Right lung (tissue), 5 donors: ENCODE data around the gene ERFE. TPM values are rescaled to one million over a fixed set of nuclear protein-coding genes. Genes with fewer than 3 reads are reported as not detected.
"Not testable (repeated sequence)": the region's sequence is repeated elsewhere in the genome, so short reads cannot be mapped to it uniquely, and the experiment has no call there.

ENCODE experiments used
- DNase-seq, 2 donors: peaks; one replicate each; pipeline ENCODE4 v3.0.0-alpha.2; 2013
- polyA plus RNA-seq, 5 donors: library from polyadenylated mRNA; unstranded; fragments of 120-200 nt; gene quantifications; one replicate each; pipeline versions ENCODE4 v1.2.1 to v1.2.3, GENCODE V29; 2013; ENCODE audit warnings: inconsistent platforms in 1 of 5, low replicate concordance in 1 of 5; ENCODE audit not compliant: insufficient read length in 5 of 5, insufficient read depth in 1 of 5

Gene ERFE
- polyA plus RNA-seq, 5 donors, result 0.18 to 1.2 (median 0.39) TPM

DNA sequence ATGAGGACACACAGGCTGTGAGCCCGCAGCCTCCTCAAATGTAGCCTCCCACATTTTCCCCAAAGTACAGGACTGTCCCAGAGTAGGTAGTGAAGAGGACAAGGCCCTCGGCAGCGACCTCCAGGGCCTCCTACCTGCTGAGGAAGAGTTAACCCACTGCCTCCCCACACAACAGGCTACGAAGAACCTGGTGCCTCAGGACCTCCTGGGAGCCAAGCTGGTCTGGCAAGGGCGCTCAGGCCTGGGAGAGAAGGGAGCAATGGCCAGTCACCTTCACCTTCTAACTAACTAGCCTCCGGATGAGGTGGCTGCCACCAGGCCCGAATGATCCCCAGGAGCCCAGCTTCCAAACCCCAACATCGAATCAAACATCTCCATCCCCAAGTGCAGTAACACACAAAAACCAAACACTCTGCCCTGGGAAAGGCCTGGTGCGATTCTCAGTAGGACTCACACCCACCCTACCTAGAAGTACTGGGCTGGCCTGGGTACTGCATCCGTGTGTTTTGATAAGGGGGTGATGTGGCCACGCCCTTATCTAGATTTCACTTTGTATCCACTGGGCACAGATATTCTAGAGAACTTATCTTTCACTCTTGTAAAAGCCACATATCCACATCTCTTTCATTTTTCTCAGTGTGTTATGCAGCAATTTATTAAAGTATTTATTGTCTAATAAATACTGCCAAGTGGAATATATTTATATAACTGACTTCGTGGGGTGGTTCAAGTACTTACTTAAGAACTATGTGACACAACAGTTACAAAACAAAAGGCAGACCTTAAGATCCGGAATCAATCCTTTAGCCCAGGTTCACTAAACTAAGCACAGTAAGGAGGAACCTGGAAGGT lies 9.7 kb downstream of the ERFE start:
- DNase-seq, result no peak

DNA sequence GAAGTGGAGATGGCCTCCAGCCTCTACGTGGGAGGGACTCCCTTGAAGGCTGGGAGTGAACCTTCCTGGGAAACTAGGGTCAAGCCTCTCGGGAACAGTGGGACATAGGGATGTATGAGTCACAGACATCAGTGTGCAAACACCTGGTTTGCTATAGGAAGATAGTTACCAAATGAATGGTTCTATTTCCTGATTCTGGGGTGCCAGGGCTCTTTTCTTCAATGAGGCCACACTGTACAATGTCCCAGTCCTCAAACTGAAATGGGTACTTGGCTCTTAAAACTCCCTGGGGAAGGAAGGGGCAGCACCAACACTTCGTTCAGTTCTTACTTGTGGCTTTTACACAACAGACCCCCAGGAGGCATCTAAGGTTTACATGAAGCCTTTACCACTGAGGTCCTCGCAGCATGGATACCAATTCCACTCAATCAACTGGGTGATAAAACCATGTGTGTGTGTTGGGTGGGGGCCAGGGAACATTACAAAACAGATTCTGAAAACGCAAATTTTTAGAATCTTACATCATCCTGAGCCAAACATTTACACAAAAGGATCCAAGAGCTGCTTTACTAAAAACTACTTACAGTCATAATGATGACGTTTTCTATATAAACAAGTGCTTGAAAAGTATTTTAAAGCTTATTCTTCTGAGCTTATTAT lies 10.4 kb downstream of the ERFE start:
- DNase-seq, result peak in 1 of 2 donors; percentile 33

DNA sequence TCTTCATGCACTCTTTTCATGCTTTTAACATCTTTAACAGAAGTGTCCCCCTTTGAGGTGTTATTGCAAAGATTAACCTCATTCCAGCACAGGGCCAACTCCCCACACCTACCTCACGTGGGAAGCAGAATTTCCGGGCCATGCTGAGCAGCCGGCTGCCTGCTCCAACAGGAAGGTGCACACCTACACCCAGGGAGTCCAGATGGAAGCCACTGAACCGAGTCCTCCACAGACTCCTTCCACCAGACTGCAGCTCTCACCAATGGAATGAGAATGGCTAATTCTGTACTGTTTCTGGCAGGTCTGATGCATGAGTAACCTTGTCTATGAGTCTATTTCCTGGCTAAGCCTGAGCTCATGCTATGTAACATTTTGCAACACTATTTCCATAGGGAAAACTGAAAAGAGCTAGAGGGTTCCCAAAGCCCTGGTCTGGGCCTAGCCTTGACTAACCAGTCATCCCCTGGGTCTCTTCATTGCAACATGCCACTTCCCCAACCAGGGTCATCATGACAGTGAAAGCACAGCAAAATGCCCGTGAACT lies 11.0 kb downstream of the ERFE start:
- DNase-seq, result no peak

DNA sequence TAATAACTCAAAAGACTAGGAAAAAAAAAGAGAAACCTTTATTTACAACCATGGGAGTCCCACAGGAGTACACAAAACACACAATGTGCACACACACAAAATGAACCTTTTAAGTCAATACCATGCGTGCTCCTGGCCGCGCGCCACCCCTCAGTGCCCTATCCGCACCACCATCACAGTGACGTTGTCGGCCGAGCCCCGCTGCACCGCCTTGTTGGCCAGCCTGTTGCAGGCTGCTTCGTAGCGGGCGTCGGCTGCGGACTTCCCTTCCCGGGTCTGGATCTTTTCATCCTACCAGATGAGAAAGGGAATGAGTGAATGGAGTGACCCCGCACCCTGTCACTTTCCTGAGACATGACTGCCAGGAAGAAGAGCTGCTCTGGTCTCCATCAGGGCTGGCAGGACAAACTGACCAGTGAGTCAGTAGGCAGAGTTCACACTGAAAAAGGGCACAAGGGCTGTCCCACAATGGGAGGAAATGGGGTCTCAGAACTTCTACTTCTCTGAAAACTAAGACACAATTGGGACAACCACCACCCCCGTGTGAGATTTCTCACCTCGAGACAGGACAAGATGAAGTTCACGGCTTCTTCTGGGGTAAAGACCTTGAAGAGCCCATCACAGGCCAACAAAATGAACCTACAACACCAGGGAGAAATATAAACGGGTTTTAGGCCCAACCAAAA lies 11.8 kb downstream of the ERFE start:
- DNase-seq, result no peak

DNA sequence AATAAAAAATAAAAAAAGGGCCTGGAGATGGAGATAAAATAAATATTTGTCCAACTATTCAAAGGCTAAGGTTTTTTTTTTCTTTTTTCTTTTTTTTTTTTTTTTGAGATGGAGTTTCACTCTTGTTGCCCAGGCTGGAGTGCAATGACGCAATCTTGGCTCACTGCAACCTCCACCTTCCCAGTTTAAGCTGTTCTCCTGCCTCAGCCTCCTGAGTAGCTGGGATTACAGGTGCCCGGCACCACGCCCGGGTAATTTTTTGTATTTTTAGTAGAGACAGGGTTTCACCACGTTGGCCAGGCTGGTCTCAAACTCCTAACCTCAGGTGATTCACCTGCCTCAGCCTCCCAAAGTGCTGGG lies 12.3 kb downstream of the ERFE start:
- not testable (repeated sequence) for DNase-seq

DNA sequence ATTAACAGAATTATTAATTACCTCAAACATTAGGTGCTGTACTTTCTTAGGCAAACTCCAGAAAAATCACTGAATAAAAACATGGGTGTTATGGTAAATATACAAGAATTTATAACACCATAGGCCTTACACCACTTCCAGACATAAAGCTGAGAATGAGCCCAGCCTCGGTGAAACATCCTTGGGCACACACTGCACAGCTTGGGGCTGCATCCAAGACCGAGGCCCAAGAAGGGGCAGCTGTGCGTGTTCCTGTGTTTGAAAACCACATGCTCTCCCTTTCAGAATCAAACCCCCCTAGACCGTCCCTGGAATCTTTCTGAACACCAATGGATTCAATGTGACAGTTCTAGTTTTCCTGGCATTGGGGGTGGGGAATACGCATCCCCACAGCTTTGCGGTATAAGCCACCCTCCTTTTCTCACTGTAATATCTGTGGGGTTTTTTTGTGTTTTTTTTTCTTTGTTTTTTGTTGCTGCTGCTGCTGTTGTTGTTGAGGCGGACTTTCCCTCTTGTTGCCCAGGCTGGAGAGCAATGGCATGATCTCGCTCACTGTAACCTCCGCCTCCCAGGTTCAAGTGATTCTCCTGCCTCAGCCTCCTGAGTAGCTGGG lies 12.9 kb downstream of the ERFE start:
- no peak for DNase-seq

DNA sequence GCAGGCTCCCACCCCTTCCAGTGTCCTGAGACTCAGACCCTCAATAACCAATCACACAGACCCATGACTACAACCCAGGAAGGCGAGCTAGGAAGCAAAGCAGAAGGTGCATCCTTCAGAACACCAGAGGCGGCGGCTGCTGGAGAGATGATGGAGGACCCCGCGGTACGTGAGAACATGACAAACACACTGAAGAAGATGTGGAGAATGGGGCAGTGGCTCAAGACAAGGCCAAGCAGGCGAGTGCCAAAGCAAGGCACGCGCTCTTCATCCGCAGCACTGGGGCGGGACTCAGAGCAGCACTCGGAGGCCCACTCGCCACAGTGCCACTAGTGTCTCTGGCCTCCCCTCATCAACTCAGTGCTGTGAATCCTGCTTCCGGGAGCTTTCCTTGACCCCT lies 13.7 kb downstream of the ERFE start:
- DNase-seq, result no peak

DNA sequence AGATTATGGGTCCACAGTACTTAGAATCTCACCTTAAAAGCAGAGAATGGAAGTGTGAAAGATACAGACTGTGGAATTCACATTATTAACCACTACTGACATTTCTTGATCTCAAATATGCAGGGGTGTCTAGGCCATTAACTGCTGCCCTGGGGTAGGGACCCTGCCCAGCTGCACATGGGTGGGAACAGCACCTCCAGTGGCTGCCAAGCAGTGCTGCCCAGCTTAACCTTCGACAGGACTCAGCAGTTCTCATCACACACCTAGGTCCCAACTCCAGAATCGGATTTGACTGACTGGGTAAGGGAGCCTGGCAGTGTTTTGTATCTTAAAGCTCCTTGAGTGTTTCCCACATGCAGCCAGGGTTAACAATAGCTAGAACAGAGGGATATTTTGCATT lies 14.9 kb downstream of the ERFE start:
- no peak for DNase-seq

DNA sequence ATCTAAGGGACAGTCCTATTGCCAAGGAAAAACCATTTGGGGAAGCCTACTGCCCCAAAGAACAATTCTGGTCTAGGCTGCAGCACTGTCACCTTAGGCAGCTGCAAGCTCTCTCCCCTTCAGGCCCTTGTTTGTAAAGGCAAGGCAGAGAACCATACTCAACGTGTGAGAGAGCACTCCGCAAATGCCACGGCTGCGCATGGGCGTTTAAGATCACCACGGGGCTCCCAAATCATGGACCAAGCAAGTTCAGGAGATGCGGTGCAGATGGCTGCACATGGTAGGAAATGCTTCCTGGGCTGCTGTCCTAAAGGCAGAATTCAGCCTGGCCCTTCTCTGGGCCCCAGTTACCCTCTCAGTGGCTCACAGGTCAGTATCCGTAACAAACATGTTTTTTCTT lies 15.5 kb downstream of the ERFE start:
- DNase-seq, result no peak

DNA sequence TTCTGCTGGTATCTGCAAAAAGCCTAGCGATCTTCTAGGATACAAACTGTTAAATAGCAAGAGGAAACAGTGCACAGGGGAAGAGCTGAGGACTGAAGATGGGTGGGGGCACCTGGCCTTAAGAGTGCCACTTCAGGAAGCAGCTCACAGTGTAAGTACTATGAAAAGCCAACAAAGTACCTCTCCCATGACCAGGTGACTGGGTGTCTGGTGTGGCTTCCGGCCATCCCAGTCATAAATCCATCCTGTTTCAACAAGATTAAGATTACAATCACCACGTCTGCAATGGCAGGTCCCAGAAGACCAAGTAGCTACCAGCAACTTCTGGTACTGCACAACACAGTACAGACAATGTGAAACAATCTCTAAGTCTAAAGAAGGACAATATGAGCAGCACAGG lies 15.9 kb downstream of the ERFE start:
- no peak for DNase-seq

DNA sequence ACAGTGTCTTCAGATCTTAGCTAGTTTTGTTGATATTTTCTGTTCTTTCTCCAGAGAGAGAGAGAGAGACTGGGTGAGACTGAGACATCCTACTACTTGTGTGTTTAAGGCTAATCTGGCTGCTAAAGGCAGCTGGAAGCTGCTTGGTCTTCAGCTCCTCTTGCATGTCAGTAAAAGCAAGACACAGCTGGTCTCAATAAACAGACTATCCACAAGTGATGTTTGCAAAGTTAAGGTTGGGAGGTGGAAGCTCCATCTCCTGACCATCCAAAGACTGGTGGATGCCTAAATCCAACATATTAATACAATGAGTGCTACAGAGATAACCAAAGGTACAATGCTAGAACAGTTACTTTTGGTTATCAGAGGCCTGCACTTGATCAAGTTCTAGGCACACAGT lies 17.8 kb downstream of the ERFE start:
- DNase-seq, result no peak

DNA sequence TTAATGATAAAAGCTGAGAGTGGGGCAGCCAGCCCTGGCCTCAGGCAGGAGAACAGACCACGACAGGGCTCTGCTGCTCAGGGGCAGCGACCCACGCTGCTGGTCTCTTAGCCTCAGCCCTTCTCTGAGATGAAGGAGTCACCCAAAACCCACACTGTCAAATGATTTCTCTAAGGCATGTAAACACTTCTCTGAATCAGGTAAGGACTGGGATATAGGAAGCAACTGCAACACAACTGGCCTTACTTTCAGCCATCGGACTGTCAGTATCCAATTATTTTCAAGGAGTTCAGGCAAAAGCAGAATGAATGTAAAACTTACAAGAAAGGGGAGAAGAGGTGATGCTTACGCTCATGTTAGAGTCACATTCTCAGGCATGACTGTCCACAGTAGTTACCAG lies 21.8 kb downstream of the ERFE start:
- no peak for DNase-seq

DNA sequence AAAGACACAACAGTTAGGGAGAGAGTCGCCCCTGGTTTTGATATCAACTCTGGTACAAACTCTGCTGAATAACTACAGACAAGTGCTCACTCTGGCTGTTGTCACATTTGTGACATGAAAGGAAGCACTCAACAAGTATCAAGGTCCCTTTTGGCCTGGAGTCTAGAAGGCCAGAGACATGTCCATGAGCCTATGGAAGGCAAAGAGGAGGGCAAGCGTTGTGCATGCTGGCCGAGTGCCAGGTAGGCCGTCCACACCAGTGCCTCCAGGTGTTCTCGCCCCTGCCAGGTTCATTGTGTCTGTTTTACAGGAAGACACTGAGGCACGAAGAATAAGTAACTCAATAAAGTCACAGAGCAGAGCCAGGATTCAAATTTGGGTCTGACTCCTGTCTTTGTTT lies 23.6 kb downstream of the ERFE start:
- no peak for DNase-seq

DNA sequence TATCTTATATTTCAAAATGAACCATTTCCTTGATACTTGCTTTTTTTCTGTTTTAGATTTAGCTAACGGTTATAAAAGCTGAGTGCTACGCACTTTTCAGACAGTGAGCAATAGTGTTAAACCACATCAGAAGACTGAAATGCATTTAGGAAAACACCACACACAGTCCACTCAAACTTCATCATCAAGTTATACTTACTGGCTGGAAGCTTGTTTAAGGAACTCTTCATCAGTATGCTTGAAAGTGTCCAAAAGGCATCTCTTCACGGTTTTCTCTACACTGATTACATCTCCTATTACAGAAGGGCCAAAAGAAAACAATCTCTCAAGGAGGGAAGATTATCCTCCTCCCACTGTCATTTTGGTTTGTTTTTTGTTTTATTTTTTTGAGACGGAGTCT lies 25.1 kb downstream of the ERFE start:
- no peak for DNase-seq

DNA sequence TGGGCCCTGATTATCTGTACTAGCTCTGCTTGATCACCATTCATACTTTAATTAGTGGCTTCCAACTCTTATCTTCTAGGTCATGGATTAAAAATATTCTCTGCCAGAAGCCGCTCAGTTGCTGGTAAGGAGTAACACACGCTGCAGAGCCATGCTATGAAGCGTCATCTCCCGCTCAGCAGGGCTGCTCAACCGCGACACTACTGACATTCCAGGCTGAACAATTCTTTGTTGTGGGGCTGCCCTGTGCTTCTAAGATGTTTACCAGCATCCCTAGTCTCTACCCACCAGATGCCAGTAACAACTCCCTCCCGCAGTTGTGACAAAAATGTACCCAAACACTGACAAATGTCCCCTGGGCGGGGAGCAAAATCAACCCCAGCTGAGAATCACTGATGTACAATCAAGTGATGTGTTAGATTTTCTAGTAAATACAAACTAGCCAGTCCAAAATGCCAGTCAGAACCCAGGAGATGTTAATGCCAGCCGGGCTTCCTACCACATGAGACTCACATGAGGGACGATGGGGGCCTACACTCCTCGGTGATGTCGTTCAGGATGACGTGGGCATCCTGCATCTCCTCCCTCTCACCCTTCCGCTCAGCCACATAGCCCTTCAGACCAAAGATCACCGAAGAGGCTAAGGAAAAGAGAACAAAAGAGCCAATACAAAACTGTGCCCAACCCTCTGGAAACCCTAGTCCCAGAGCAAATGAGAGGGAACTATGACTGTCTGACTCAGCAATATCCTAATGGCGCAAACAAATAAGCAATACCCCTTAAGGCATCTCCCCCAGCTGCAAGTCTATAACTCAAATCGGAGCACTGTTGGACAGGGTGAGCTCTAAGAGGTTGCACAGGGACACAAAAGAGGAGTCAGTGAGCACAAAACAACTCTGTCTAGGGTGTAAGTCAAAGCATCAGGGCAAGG lies 29.1 kb downstream of the ERFE start:
- no peak for DNase-seq

DNA sequence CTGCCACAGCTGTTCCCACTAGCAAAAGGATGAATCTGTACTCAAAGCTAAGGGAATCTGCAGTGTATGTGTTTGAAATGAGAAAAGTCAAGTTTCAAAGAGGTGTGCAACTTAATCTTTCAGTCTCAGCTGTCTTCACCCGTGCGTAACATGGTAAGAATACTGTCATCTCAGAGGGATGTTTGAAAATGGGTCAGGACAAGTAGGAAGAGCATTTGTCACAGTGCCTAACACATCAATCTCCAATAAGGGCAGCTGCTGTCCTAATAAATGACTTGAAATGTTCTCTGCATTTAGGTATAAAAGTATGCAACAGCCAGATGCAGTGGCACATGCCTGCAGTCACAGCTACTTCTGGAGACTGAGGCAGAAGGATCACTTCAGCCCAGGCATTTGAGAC lies 31.7 kb downstream of the ERFE start:
- no peak for DNase-seq

DNA sequence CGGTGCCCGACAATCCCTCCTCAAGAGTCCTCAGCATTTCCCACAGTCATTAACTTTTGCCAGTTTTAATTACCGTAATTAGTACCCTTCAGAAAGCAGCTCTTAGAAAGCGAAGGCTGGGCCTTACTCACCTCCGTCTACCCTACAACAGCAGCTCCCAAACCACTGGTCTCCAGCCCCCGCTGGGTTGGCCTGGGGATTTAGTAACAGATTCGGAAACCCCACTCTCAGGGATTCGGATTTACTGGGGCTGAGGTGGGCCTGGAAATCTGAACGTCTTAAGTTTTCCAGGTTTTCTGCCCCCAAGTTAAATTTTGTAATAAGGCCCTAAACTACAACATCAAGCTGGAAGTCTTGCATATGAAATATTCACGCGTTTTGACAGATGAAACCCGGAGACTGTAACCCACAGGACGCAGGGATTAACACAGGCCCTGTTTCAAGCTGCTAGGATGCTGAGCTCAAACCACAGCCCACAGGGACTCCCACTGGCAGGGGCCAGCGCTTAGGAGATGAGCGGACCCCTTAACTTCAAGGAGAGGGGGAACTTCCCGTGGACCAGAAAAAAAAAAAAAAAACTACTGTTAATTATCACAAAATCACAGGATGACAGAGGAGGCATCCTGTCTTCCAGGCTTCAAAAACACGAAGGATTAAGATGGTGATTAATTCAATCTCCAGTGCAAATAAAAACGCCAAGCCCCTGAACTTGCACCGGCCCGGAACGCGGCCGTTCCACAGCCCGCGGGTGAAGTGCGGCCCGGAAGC lies 43.7 kb downstream of the ERFE start:
- no peak for DNase-seq

DNA sequence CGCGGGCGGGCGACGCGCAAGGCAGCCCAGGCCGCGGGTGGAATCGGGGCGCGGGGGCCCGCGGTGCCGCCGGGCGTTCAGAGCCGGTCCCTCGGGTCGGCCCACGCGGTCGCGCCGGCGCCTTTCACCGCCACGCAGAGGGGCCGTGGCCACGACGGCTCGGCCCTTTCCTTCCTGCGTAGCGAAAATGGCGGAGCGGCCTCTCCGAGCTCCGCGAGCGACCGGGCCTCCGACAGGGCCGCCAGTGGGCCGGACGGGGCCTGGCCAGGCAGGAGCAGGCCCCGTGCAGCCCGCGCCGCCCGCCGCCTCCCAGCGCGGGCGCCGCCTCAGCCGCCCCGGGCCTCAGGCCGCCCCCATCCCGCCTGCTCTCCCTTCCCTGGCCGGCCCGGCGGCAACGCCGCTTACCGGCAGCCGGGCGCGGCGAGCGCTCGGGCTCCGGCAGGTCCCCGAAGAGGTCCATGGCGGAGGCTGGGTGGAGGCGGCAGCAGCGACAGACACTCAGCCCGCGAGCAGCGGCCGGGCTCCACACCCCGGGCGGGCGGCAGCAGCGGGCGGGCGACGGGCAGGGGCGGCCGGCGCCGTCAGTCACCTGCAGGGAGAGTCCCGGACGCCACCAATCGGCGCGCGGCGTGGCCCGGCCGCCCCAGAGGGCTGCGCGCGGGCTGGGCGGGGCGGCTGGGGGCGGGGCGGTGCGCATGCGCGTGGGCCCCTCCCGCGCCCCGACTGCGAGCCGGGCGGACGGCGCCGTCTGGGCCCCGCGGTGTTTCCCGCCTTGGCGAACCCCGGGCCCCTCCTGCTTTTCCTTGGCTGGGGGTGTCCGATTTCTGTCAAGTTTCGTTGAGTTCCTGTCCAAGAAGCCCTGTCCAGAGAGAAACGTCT lies 44.6 kb downstream of the ERFE start, which contains the start of gene ILKAP:
ILKAP (minus strand) TSS at position 602 of the 879 bp plus-strand sequence; CDS start at position 460, 142 bp downstream.
- peak; percentile 79 to 82 for DNase-seq
